Epithelial cell of prostate (primary cell): ENCODE results near the gene BABAM1.

ENCODE experiments used
- DNase-seq: peaks from one replicate; pipeline ENCODE4 v3.0.0-alpha.2; 2011; ENCODE audit warnings: low read depth, low spot score
- H3K27ac ChIP-seq: fragments of 450-650 bp; 2 replicates; pipeline ENCODE4 v1.5.1; 2017; ENCODE audit warnings: mild to moderate bottlenecking

The BABAM1 gene

GRCh38 chr19:17296976-17297375, 29.7 kb downstream of the BABAM1 start:
- H3K27ac ChIP-seq, result peak overlapping the region; percentile 74
- no peak for DNase-seq

- H3K27ac ChIP-seq, result no peak overlapping the region
- no peak for DNase-seq
Observed at GRCh38 chr19:17300992-17301619, 33.9 kb downstream of the BABAM1 start.

- no peak for DNase-seq
- peak overlapping the region; percentile 81 for H3K27ac ChIP-seq
Observed at GRCh38 chr19:17302391-17303166, 35.3 kb downstream of the BABAM1 start.

GRCh38 chr19:17303167-17303939, 36.1 kb downstream of the BABAM1 start, which contains the start of gene ABHD8:
TSS of gene ABHD8 (minus strand) at chr19:17303425. CDS start at chr19:17301616, 1,809 bp downstream.
- DNase-seq, result peak; percentile 68
- peak within 1 kb of the TSS; percentile 81 for H3K27ac ChIP-seq

- DNase-seq, result no peak
- H3K27ac ChIP-seq, result peak overlapping the region; percentile 81
Observed at GRCh38 chr19:17303940-17304267, 36.7 kb downstream of the BABAM1 start.

- DNase-seq, result no peak
- H3K27ac ChIP-seq, result peak overlapping the region; percentile 81
Observed at GRCh38 chr19:17304386-17305215, 37.4 kb downstream of the BABAM1 start.

- peak overlapping the region; percentile 81 for H3K27ac ChIP-seq
- no peak for DNase-seq
Observed at GRCh38 chr19:17305216-17305516, 37.9 kb downstream of the BABAM1 start.

GRCh38 chr19:17305517-17306284, 38.5 kb downstream of the BABAM1 start, which contains the start of gene MRPL34:
TSS of gene MRPL34 (plus strand) at chr19:17305872. CDS start at chr19:17305893, 21 bp downstream.
- peak within 1 kb of the TSS; percentile 81 for H3K27ac ChIP-seq
- DNase-seq, result peak; percentile 98

GRCh38 chr19:17306285-17306714, 39.1 kb downstream of the BABAM1 start:
- DNase-seq, result no peak
- peak overlapping the region; percentile 81 for H3K27ac ChIP-seq

GRCh38 chr19:17307876-17308377, 40.7 kb downstream of the BABAM1 start:
- DNase-seq, result no peak
- H3K27ac ChIP-seq, result no peak overlapping the region

- H3K27ac ChIP-seq, result peak within 1 kb of the TSS; percentile 73
- DNase-seq, result peak; percentile 100
Observed at GRCh38 chr19:17309198-17309964, 42.1 kb downstream of the BABAM1 start, which contains the start of gene DDA1. TSS of gene DDA1 (plus strand) at chr19:17309563. CDS start at chr19:17309655, 92 bp downstream.

- no peak for DNase-seq
- H3K27ac ChIP-seq, result peak overlapping the region; percentile 73
Observed at GRCh38 chr19:17309965-17310461, 42.8 kb downstream of the BABAM1 start.

- no peak for DNase-seq
- H3K27ac ChIP-seq, result peak overlapping the region; percentile 73
Observed at GRCh38 chr19:17311455-17312188, 44.4 kb downstream of the BABAM1 start.

GRCh38 chr19:17312189-17313113, 45.2 kb downstream of the BABAM1 start:
- DNase-seq, result no peak
- peak overlapping the region; percentile 73 for H3K27ac ChIP-seq

- no peak overlapping the region for H3K27ac ChIP-seq
- no peak for DNase-seq
Observed at GRCh38 chr19:17314007-17314593, 46.9 kb downstream of the BABAM1 start.

- DNase-seq, result no peak
- H3K27ac ChIP-seq, result no peak overlapping the region
Observed at GRCh38 chr19:17318966-17319365, 51.7 kb downstream of the BABAM1 start.
